ENCODE data around the gene AFM. TPM values are rescaled to one million over a fixed set of nuclear protein-coding genes. Genes with fewer than 3 reads are reported as not detected.

Gene AFM
- not detected in 2 replicates for total RNA-seq
- not detected in 2 replicates for polyA plus RNA-seq
- not detected in 2 replicates for polyA plus RNA-seq (2012)
- polyA minus RNA-seq (ENCODE audit: low replicate concordance): not detected in 2 replicates

GRCh38 chr4:73481358-73481757, at the start of gene AFM:
Gene AFM (plus strand): TSS chr4:73481745. CDS start chr4:73481776, 31 bp downstream.
- Histone ChIP-seq H3K36me3 (ENCODE audit: control insufficient read depth, insufficient read depth, low read length) (no peaks in the 10 kb centered on the region), H3K79me2 (ENCODE audit: control insufficient read depth, insufficient read depth, low read length) (no peaks in the 10 kb centered on the region), H3K27me3 (ENCODE audit: control insufficient read depth, insufficient read depth, low read length) (peaks cover 3% of the 10 kb centered on the region), H3K4me1 (ENCODE audit: control insufficient read depth, extremely low read depth, insufficient read depth, low read length) (no peaks in the 10 kb centered on the region), H2AFZ (ENCODE audit: low read length) (no peak within 1 kb of the TSS), H3K9ac (ENCODE audit: insufficient read depth, low read length) (no peak within 1 kb of the TSS), H4K20me1 (ENCODE audit: control insufficient read depth, extremely low read depth, insufficient read depth, low read length) (no peaks in the 10 kb centered on the region), H3K27ac (ENCODE audit: insufficient read depth, low read length) (no peak within 1 kb of the TSS), H3K4me3 (replicated peaks in 1 of 4; ENCODE audit: control extremely low read depth in 1 of 4, insufficient read depth in 1 of 4, low read depth in 3 of 4, low read length in 4 of 4) (no peak within 1 kb of the TSS), H3K9me3 (ENCODE audit: control insufficient read depth, insufficient read depth, low read depth, low read length) (no peaks in the 10 kb centered on the region), H3K4me2 (ENCODE audit: extremely low read depth, insufficient read depth, low read length) (no peak within 1 kb of the TSS)
- TF ChIP-seq EZH2 (IDR thresholded peaks at IDR 0.05; ENCODE audit: low read length, missing control alignments): no peak
- TF ChIP-seq, protein P1, sequence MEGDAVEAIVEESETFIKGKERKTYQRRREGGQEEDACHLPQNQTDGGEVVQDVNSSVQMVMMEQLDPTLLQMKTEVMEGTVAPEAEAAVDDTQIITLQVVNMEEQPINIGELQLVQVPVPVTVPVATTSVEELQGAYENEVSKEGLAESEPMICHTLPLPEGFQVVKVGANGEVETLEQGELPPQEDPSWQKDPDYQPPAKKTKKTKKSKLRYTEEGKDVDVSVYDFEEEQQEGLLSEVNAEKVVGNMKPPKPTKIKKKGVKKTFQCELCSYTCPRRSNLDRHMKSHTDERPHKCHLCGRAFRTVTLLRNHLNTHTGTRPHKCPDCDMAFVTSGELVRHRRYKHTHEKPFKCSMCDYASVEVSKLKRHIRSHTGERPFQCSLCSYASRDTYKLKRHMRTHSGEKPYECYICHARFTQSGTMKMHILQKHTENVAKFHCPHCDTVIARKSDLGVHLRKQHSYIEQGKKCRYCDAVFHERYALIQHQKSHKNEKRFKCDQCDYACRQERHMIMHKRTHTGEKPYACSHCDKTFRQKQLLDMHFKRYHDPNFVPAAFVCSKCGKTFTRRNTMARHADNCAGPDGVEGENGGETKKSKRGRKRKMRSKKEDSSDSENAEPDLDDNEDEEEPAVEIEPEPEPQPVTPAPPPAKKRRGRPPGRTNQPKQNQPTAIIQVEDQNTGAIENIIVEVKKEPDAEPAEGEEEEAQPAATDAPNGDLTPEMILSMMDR (conservative IDR thresholded peaks at IDR 0.05 in 1 of 2, IDR thresholded peaks at IDR 0.05 in 1 of 2; ENCODE audit: low read depth in 1 of 2, low read length in 2 of 2): no peak
- no peak for DNase-seq (ENCODE audit: low read depth in 2 of 2)

DNA sequence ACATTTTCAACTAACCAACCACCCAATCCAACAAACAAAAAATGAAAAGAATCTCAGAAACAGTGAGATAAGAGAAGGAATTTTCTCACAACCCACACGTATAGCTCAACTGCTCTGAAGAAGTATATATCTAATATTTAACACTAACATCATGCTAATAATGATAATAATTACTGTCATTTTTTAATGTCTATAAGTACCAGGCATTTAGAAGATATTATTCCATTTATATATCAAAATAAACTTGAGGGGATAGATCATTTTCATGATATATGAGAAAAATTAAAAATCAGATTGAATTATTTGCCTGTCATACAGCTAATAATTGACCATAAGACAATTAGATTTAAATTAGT, 49.8 kb upstream of the AFM start:
- Histone ChIP-seq H4K20me1 (ENCODE audit: control insufficient read depth, extremely low read depth, insufficient read depth, low read length) (no peaks in the 10 kb centered on the region), H3K4me3 (replicated peaks in 1 of 4; ENCODE audit: control extremely low read depth in 1 of 4, insufficient read depth in 1 of 4, low read depth in 3 of 4, low read length in 4 of 4) (no peak overlapping the region)

DNA sequence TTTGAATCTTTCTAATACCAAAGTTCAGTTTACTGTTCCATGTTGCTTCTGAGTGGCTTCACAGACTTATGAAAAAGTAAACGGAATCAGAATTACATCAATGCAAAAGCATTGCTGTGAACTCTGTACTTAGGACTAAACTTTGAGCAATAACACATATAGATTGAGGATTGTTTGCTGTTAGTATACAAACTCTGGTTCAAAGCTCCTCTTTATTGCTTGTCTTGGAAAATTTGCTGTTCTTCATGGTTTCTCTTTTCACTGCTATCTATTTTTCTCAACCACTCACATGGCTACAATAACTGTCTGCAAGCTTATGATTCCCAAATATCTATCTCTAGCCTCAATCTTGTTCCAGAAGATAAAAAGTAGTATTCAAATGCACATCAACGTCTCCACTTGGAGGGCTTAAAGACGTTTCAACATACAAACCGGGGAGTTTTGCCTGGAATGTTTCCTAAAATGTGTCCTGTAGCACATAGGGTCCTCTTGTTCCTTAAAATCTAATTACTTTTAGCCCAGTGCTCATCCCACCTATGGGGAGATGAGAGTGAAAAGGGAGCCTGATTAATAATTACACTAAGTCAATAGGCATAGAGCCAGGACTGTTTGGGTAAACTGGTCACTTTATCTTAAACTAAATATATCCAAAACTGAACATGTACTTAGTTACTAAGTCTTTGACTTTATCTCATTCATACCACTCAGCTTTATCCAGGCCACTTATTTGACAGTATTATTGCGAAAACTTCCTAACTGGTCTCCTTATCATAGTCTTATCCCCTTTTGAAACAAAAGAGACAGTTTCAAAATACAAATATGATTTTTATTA, 49.2 kb upstream of the AFM start:
- H3K4me2 ChIP-seq (ENCODE audit: extremely low read depth, insufficient read depth, low read length): no peak overlapping the region
- H2AFZ ChIP-seq (ENCODE audit: low read length): no peak overlapping the region
- TF ChIP-seq, protein P1 (conservative IDR thresholded peaks at IDR 0.05 in 1 of 2, IDR thresholded peaks at IDR 0.05 in 1 of 2; ENCODE audit: low read depth in 1 of 2, low read length in 2 of 2): no peak
- TF ChIP-seq EZH2 (IDR thresholded peaks at IDR 0.05; ENCODE audit: low read length, missing control alignments): no peak
- H4K20me1 ChIP-seq (ENCODE audit: control insufficient read depth, extremely low read depth, insufficient read depth, low read length): no peaks in the 10 kb centered on the region
- H3K4me3 ChIP-seq (replicated peaks in 1 of 4; ENCODE audit: control extremely low read depth in 1 of 4, insufficient read depth in 1 of 4, low read depth in 3 of 4, low read length in 4 of 4): no peak overlapping the region
- peaks cover 8% of the 10 kb centered on the region for H3K27me3 ChIP-seq (ENCODE audit: control insufficient read depth, insufficient read depth, low read length)
- H3K9me3 ChIP-seq (ENCODE audit: control insufficient read depth, insufficient read depth, low read depth, low read length): no peaks in the 10 kb centered on the region
- DNase-seq (ENCODE audit: low read depth in 2 of 2): no peak
- H3K27ac ChIP-seq (ENCODE audit: insufficient read depth, low read length): no peak overlapping the region
- H3K9ac ChIP-seq (ENCODE audit: insufficient read depth, low read length): no peak overlapping the region
- no peaks in the 10 kb centered on the region for H3K4me1 ChIP-seq (ENCODE audit: control insufficient read depth, extremely low read depth, insufficient read depth, low read length)
- no peaks in the 10 kb centered on the region for H3K36me3 ChIP-seq (ENCODE audit: control insufficient read depth, insufficient read depth, low read length)
- no peaks in the 10 kb centered on the region for H3K79me2 ChIP-seq (ENCODE audit: control insufficient read depth, insufficient read depth, low read length)

More for the DNA sequence above, 49.8 kb upstream of the AFM start:
- DNase-seq (ENCODE audit: low read depth in 2 of 2): no peak
- Histone ChIP-seq H3K27ac (ENCODE audit: insufficient read depth, low read length) (no peak overlapping the region), H3K4me1 (ENCODE audit: control insufficient read depth, extremely low read depth, insufficient read depth, low read length) (no peaks in the 10 kb centered on the region), H3K9me3 (ENCODE audit: control insufficient read depth, insufficient read depth, low read depth, low read length) (no peaks in the 10 kb centered on the region), H3K79me2 (ENCODE audit: control insufficient read depth, insufficient read depth, low read length) (no peaks in the 10 kb centered on the region), H2AFZ (ENCODE audit: low read length) (no peak overlapping the region), H3K9ac (ENCODE audit: insufficient read depth, low read length) (no peak overlapping the region), H3K27me3 (ENCODE audit: control insufficient read depth, insufficient read depth, low read length) (peaks cover 8% of the 10 kb centered on the region), H3K36me3 (ENCODE audit: control insufficient read depth, insufficient read depth, low read length) (no peaks in the 10 kb centered on the region), H3K4me2 (ENCODE audit: extremely low read depth, insufficient read depth, low read length) (no peak overlapping the region)
- no peak for TF ChIP-seq EZH2 (IDR thresholded peaks at IDR 0.05; ENCODE audit: low read length, missing control alignments)
- TF ChIP-seq, protein P1 (conservative IDR thresholded peaks at IDR 0.05 in 1 of 2, IDR thresholded peaks at IDR 0.05 in 1 of 2; ENCODE audit: low read depth in 1 of 2, low read length in 2 of 2): no peak
